OCI-LY7 (cell line): Measurements from ENCODE around the gene CELF4.

ENCODE experiments used
- CTCF ChIP-seq: fragments of 200-600 bp; sonication (generic); conservative IDR thresholded peaks from 2 replicates; pipeline ENCODE4 v1.5.1; 2014; ENCODE audit warnings: mild to moderate bottlenecking, antibody characterized with exemption, low read length, moderate library complexity, mixed read lengths
- EZH2phosphoT487 ChIP-seq: fragments of 200-600 bp; sonication (generic); IDR thresholded peaks from 2 replicates; pipeline ENCODE4 v1.6.1; 2018; ENCODE audit warnings: low read depth, borderline replicate concordance, mild to moderate bottlenecking, mixed run types, antibody characterized with exemption, low read length, moderate library complexity, mixed read lengths

GRCh38 chr18:37222999-37223378 lies 342.6 kb downstream of the CELF4 start:
- TF ChIP-seq CTCF (no peak), EZH2phosphoT487 (no peak)
